ENCODE measurements around the gene BAZ1A.
A peak's percentile ranks its signal among the peaks of the same experiment; 100 is the strongest.

BAZ1A gene

DNA sequence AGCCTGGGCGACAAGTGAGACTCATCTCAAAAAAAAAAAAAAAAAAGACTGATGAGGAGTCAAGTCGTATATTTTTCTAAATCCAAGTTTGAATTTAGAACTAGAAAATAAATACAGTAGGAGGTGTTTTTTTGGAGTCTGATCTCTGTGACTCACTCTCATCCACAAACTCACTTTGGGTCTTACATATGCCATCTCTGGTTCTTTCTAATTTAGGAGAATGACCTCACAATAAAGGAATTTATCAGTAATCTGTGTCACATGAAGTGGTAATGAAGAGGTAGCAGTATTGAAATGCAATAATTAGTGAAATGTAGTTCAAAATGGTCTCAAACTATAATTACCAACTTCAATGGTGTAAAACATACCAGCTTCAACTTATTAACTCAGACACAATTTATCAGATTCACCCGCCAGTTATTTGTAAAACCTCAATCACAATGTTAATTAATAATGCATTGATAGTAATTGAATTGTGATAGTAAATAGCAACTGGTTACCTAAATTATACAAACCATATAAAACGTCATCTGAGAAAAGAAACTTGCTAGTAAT is 156.3 kb downstream of the BAZ1A start:
- DNase-seq (ENCODE audit: low read depth in 2 of 2) = no peak

GRCh38 chr14:34715127-34715863 is 159.9 kb downstream of the BAZ1A start:
- no peak for DNase-seq (ENCODE audit: low read depth in 2 of 2)

DNA sequence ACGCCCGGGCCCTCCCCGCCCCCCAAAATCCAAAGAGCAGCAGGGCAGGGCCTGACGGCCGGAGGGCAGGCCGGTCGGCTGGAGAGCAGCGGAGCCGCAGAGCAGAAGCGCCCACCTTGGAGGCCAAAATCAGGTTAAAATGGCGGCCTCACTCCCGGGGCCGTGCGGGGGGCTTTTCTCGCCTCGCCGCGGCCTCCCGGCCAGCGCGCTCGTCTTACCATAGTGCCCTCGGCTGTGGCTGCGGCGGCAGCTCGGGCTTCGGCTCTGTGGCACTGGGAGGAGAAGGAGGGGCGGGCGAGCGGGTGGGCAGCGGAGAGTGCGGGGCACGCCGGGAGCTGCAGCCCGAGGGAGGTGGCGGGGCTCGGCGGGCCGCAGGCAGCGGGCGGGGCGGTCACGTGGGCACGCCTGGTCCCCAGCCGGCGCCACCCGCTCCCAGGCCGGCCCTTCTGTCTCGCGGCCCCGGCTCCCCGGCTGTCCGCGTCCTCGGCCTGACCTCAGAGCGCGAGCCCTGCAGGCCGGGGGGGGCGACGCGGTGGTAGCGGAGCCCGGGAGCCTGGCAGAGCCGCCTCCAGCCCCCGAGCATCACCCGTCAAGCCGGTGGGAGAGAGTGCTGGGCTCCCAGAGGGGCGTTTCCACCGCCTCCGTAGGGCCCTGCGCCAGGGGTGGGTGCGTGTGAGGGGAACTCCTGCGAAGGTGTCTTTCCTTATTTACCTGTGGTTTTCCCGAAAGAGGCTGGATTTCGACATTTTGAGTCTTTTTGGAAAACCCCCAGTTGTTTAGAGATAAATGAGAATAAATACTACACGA is 160.6 kb downstream of the BAZ1A start, which contains the start of gene CFL2:
TSS of gene CFL2 (minus strand) at position 274 of the 807 bp plus-strand sequence. CDS start at position 221, 53 bp downstream.
- DNase-seq (ENCODE audit: low read depth in 2 of 2) = peak; percentile 32 to 47

DNA sequence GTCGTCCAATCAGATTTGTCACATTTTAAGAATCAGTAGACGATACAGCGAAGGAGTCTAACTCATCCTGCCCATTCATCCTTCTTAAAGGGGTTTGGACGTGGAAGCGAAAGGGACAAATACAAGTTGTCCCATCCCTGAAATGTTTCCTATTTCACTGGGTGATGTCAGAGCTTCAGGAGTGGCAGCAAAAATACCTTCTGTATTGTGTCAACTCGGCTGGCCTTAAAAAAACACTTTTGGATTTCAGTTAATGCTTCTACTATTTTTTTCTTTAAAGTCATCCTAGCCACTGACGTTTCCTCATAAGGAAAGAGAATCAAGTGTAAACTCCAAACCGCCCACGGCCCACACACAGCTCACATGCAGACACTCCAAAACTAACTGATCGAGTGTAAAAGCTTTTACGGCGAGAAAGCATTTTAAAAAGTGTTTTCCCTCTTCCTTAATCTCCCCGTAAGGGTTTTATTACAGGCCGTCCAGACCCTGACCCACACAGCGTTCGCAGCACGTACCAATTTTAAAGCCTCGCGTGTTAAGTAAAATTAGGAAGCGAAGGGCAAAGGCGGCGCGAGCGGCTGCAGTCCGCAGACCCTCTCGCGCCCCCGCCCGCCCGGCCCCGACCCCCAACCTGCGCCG is 161.4 kb downstream of the BAZ1A start:
- DNase-seq (ENCODE audit: low read depth in 2 of 2) = no peak

DNA sequence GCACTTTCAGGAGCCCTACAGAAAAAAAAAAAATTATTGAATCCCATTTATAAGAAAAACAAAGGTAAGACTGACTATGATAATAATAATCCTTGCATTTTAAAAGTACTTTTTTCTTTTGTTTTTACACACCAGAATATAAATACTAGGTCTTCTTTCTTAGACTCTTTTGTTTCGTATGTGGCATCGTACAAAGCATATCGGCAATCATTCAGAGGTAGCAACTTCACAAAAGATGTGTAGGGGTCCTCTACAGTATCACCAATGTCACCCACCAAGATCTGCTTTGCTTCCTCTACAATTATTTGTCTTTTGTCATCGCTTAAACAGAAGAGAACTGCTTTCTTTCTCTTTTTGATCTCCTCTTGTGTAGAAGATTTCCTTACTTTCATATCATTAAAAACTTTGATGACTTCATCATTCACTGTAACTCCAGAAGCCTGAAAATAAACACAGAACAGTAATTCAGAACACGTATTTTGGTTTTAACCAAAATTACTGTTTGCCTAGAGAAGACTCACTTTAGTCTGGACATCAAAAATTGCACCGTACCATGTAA is 162.0 kb downstream of the BAZ1A start:
- DNase-seq (ENCODE audit: low read depth in 2 of 2) = no peak

GRCh38 chr14:34711796-34712712 is 163.1 kb downstream of the BAZ1A start:
- DNase-seq (ENCODE audit: low read depth in 2 of 2) = no peak

DNA sequence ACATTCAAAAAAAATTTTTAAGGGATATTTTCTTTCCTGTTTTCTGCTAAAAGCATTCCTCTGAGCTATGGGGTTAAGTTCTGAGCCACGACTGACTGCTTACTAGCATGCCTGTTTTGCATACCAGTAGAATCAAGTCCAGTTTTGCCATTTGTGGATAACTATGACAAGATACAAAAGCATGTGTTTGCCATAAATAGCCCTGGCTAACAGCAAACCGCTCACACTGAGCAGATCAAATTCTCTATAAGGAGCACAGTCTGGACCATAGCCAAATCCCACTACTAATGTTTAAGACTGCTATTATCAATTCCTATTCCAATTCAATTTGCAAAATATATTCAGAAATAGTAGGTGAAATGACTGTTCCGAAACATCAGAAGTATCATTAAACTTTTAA is 164.0 kb downstream of the BAZ1A start:
- no peak for DNase-seq (ENCODE audit: low read depth in 2 of 2)

DNA sequence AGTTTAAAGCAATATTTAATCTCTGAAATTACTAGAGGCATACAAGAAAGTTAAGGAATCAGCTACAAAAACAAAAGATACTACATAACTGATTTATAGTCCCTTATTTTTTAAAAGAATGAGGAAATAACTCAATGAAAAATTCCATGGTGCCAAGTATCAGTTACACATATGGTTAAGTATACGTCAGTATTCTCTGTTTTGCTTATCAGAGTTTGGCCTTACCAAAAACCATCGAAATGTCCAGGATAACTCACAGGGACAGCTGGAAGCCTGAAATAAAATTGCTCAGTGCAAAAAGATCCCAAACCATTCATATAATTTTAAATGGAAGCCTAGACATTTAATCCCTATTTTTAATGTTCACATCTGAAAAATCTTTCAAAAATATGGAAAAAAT is 164.4 kb downstream of the BAZ1A start:
- no peak for DNase-seq (ENCODE audit: low read depth in 2 of 2)

DNA sequence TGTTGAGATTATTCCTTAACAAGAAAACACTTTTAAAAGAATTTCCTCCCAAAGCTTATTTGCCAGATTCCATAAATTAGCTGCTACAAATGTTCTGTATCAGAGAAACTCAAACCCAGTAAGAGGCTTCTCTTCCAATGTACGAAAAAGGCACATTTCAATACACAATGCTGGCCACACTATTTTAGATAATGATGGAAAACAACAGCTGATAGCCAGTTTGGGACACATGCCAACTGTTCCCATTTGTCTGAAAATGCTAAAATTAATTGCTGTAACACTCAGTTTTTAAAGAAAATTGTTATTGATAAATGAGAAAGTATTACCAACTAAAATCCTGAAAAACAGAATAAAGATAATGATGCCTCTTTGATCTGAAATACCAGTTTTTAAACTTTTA is 165.2 kb downstream of the BAZ1A start:
- no peak for DNase-seq (ENCODE audit: low read depth in 2 of 2)

DNA sequence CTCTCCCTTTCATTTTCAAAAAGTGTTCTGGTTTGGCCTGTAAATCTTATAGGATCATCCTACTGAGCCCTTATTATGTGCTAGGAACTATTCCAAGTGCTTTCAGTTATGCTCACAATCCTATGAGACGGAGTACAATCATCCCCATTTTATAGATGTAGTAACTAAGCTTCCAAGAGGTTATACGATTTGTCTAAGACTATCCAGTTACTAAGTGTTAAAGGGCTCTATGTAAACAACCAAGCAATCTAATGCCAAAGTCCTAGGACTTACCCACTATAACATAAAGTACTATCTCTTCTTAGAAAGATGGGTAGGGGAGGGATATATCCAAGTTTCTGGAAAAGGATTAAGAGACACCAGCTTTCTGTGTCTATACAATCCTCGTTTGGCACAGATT is 167.4 kb downstream of the BAZ1A start:
- DNase-seq (ENCODE audit: low read depth in 2 of 2) = no peak

Measured in stimulated activated CD8-positive, alpha-beta memory T cell treated with anti-CD3 and anti-CD28 coated beads, Interleukin-7, amount 100 ng/mL, for 1 hour (primary cell).